Stimulated activated CD8-positive, alpha-beta memory T cell treated with anti-CD3 and anti-CD28 coated beads, Interleukin-4, amount 100 ng/mL, for 48 hours (primary cell): ENCODE results near the gene SERPING1.

Experiments used
- DNase-seq: peaks from one replicate; pipeline ENCODE4 v3.0.0-alpha.2; 2020

SERPING1 gene

GRCh38 chr11:57656885-57657193 lies 59.4 kb downstream of the SERPING1 start:
- no peak for DNase-seq

GRCh38 chr11:57657194-57658022 lies 59.9 kb downstream of the SERPING1 start, which contains the start of gene CLP1:
TSS of gene CLP1 (plus strand) at chr11:57657762. CDS start at chr11:57659477, 1,715 bp downstream.
- peak; percentile 99 for DNase-seq

- no peak for DNase-seq
Observed at GRCh38 chr11:57658023-57658361, 60.5 kb downstream of the SERPING1 start.

GRCh38 chr11:57659669-57660068 lies 62.2 kb downstream of the SERPING1 start:
- no peak for DNase-seq

- DNase-seq: no peak
Observed at GRCh38 chr11:57662893-57663292, 65.4 kb downstream of the SERPING1 start.

GRCh38 chr11:57663975-57664374 lies 66.5 kb downstream of the SERPING1 start:
- no peak for DNase-seq
